Omental fat pad (tissue), 4 donors: Measurements from ENCODE around the gene BCL7C. TPM values are rescaled to one million over a fixed set of nuclear protein-coding genes. Genes with fewer than 3 reads are reported as not detected.

Experiments used
- ATAC-seq: fragments of 150-250 bp; one replicate; pipeline ENCODE4 v1.9.1; 2016; ENCODE audit warnings: mild to moderate bottlenecking, moderate library complexity; ENCODE audit not compliant: low FRiP score
- DNase-seq: peaks from one replicate; pipeline ENCODE4 v3.0.0-alpha.2; 2019; ENCODE audit warnings: low spot score
- CTCF ChIP-seq, 3 donors: fragments of 450-650 bp; IDR thresholded peaks; one replicate each; pipeline ENCODE4 v1.5.1; 2016 to 2017; ENCODE audit warnings: antibody characterized with exemption in 3 of 3, mild to moderate bottlenecking in 3 of 3, moderate library complexity in 2 of 3
- total RNA-seq, 4 donors: library from RNA; depleted of rRNA; stranded (reverse); fragments of >200 nt; gene quantifications; one replicate each; pipeline ENCODE4 v1.1.0, GENCODE V29; 2016

BCL7C gene
- total RNA-seq, 4 donors from 2014 or later = 17.4 to 37.0 (median 22.2) TPM

GRCh38 chr16:30910427-30911029 lies 16.7 kb upstream of the BCL7C start:
- ATAC-seq (no peak), DNase-seq (no peak)
- TF ChIP-seq CTCF (IDR thresholded peaks at IDR 0.05) = no peak

- no peak for TF ChIP-seq CTCF (IDR thresholded peaks at IDR 0.05)
- no peak for ATAC-seq
- DNase-seq = no peak
Observed at GRCh38 chr16:30907064-30907463, 13.2 kb upstream of the BCL7C start.

- DNase-seq = no peak
- no peak for ATAC-seq
- TF ChIP-seq CTCF (IDR thresholded peaks at IDR 0.05) = no peak
Observed at GRCh38 chr16:30904114-30904780, 10.4 kb upstream of the BCL7C start.

GRCh38 chr16:30903596-30903995 lies 9.7 kb upstream of the BCL7C start:
- DNase-seq (no peak), ATAC-seq (no peak)
- TF ChIP-seq CTCF (IDR thresholded peaks at IDR 0.05) = no peak

- DNase-seq (no peak), ATAC-seq (no peak)
- TF ChIP-seq CTCF (IDR thresholded peaks at IDR 0.05) = no peak
Observed at GRCh38 chr16:30903002-30903401, 9.1 kb upstream of the BCL7C start.

- DNase-seq (no peak), ATAC-seq (peak; percentile 96)
- no peak for TF ChIP-seq CTCF (IDR thresholded peaks at IDR 0.05)
Observed at GRCh38 chr16:30902029-30902972, 8.4 kb upstream of the BCL7C start.
